HEK293 (cell line): ENCODE results near the gene RGL2.

Source experiments
- BCL11A ChIP-seq: fragments of 450-650 bp; formaldehyde crosslinking; IDR thresholded peaks from 2 replicates; pipeline ENCODE4 v1.5.1; 2016; ENCODE audit warnings: low read depth, missing biosample characterization, missing genetic modification characterization
- BCL11B ChIP-seq: fragments of 450-650 bp; formaldehyde crosslinking; IDR thresholded peaks from 2 replicates; pipeline ENCODE4 v1.5.1; 2016; ENCODE audit warnings: low read depth, missing biosample characterization, missing genetic modification characterization
- GLIS2 ChIP-seq: fragments of 450-650 bp; formaldehyde crosslinking; IDR thresholded peaks from 2 replicates; pipeline ENCODE4 v1.5.1; 2016; ENCODE audit warnings: missing biosample characterization, missing genetic modification characterization
- KLF8 ChIP-seq: fragments of 450-650 bp; formaldehyde crosslinking; IDR thresholded peaks from 2 replicates; pipeline ENCODE4 v1.5.1; 2016; ENCODE audit warnings: missing biosample characterization, missing genetic modification characterization
- PRDM1 ChIP-seq: fragments of 450-650 bp; formaldehyde crosslinking; IDR thresholded peaks from 2 replicates; pipeline ENCODE4; 2016; ENCODE audit warnings: missing biosample characterization, missing genetic modification characterization
- SETDB1 ChIP-seq: IDR thresholded peaks from one replicate; pipeline ENCODE4 v1.6.1; 2017; ENCODE audit warnings: mild to moderate bottlenecking, low read length, moderate library complexity, mixed read lengths; ENCODE audit not compliant: insufficient read length
- TCF7L2 ChIP-seq: IDR thresholded peaks from 2 replicates; pipeline ENCODE4 v1.6.1; 2011; ENCODE audit warnings: low read depth, mild to moderate bottlenecking, inconsistent platforms, low read length, moderate library complexity, borderline replicate concordance
- ZNF146 ChIP-seq: fragments of 450-650 bp; formaldehyde crosslinking; IDR thresholded peaks from 2 replicates; pipeline ENCODE4 v1.5.1; 2016; ENCODE audit warnings: missing biosample characterization, missing genetic modification characterization
- ZNF223 ChIP-seq: fragments of 450-650 bp; formaldehyde crosslinking; IDR thresholded peaks from 2 replicates; pipeline ENCODE4 v1.5.1; 2016; ENCODE audit warnings: missing biosample characterization, missing genetic modification characterization
- ZNF311 ChIP-seq: fragments of 450-650 bp; formaldehyde crosslinking; IDR thresholded peaks from 2 replicates; pipeline ENCODE4 v1.5.1; 2017; ENCODE audit warnings: missing biosample characterization, missing genetic modification characterization, borderline replicate concordance
- ZNF341 ChIP-seq: fragments of 450-650 bp; formaldehyde crosslinking; IDR thresholded peaks from 2 replicates; pipeline ENCODE4; 2016; ENCODE audit warnings: low read depth, missing biosample characterization, missing genetic modification characterization
- ZNF350 ChIP-seq: fragments of 450-650 bp; formaldehyde crosslinking; IDR thresholded peaks from 2 replicates; pipeline ENCODE4 v1.5.0; 2017; ENCODE audit warnings: missing biosample characterization, mild to moderate bottlenecking, missing genetic modification characterization
- ZNF37A ChIP-seq: fragments of 450-650 bp; IDR thresholded peaks from 2 replicates; pipeline ENCODE4 v1.5.1; 2018; ENCODE audit warnings: missing biosample characterization, missing genetic modification characterization
- ZNF501 ChIP-seq: fragments of 450-650 bp; formaldehyde crosslinking; IDR thresholded peaks from 2 replicates; pipeline ENCODE4 v1.5.1; 2016; ENCODE audit warnings: missing biosample characterization, missing genetic modification characterization
- ZNF514 ChIP-seq: fragments of 450-650 bp; formaldehyde crosslinking; IDR thresholded peaks from 2 replicates; pipeline ENCODE4 v1.5.1; 2016; ENCODE audit warnings: missing biosample characterization, missing genetic modification characterization
- ZNF585B ChIP-seq: fragments of 450-650 bp; formaldehyde crosslinking; IDR thresholded peaks from 2 replicates; pipeline ENCODE4 v1.5.1; 2016; ENCODE audit warnings: missing biosample characterization, missing genetic modification characterization
- ZNF624 ChIP-seq: fragments of 450-650 bp; formaldehyde crosslinking; IDR thresholded peaks from 2 replicates; pipeline ENCODE4 v1.5.1; 2017; ENCODE audit warnings: missing biosample characterization, missing genetic modification characterization
- ZNF777 ChIP-seq: fragments of 450-650 bp; formaldehyde crosslinking; IDR thresholded peaks from 2 replicates; pipeline ENCODE4 v1.5.1; 2017; ENCODE audit warnings: missing biosample characterization, missing genetic modification characterization, borderline replicate concordance
- TF ChIP-seq, protein P1 (sequence below): fragments of 450-650 bp; formaldehyde crosslinking; IDR thresholded peaks from 2 replicates; pipeline ENCODE4 v1.5.1; 2016; ENCODE audit warnings: missing biosample characterization, missing genetic modification characterization
- TF ChIP-seq, protein P2 (sequence below): fragments of 450-650 bp; formaldehyde crosslinking; IDR thresholded peaks from 2 replicates; pipeline ENCODE4 v1.5.1; 2016; ENCODE audit warnings: missing biosample characterization, missing genetic modification characterization
- TF ChIP-seq, protein P3 (sequence below): fragments of 450-650 bp; formaldehyde crosslinking; IDR thresholded peaks from 2 replicates; pipeline ENCODE4 v1.5.1; 2017; ENCODE audit warnings: missing biosample characterization, missing genetic modification characterization
- TF ChIP-seq, protein P4 (sequence below): IDR thresholded peaks from 2 replicates; pipeline ENCODE4 v1.6.1; 2011; ENCODE audit warnings: mild to moderate bottlenecking, low read depth, low read length, borderline replicate concordance
- TF ChIP-seq, protein P5 (sequence below): fragments of 450-650 bp; formaldehyde crosslinking; IDR thresholded peaks from 2 replicates; pipeline ENCODE4 v1.5.1; 2016; ENCODE audit warnings: missing biosample characterization, missing genetic modification characterization
- TF ChIP-seq, protein P6 (sequence below): fragments of 450-650 bp; formaldehyde crosslinking; IDR thresholded peaks from 2 replicates; pipeline ENCODE4 v1.5.1; 2017; ENCODE audit warnings: missing biosample characterization, missing genetic modification characterization
- TF ChIP-seq, protein P7 (sequence below): fragments of 450-650 bp; formaldehyde crosslinking; IDR thresholded peaks from 2 replicates; pipeline ENCODE4 v1.5.1; 2016; ENCODE audit warnings: missing biosample characterization, missing genetic modification characterization, low read depth

The RGL2 gene

DNA sequence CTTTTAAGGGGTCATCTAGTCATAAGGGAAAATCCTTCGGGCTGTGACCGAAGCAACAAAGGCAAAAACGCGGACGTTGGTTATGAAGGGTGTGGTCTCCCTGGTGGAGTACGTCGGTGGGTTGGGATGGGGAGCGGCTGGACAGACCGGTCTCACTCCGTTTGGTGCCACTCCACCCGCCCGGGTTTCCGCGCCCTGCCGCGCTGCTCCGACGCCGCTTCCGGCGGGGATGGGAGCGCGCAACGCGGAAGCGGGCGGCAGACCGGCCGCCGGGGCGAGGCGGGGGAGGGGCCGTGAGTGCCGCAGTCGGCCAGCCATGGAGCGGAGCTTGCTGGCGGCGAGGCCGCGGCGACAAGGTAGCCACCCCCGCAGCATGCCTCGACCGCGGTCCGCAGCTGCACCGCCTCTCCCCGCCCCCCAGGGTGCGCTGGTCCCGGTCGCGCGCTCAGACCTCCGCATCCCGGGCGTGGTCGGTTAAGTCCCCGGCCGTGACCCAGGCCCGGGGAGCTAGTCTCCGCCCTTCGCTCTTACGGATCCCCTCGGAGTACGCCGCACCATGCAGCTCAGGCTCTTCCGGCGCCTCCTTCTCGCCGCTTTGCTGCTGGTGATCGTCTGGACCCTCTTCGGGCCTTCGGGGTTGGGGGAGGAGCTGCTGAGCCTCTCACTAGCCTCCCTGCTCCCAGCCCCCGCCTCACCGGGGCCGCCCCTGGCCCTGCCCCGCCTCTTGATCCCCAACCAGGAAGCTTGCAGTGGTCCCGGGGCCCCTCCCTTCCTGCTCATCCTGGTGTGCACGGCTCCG lies 21.7 kb downstream of the RGL2 start, which contains the start of gene B3GALT4 (continued):
- TF ChIP-seq ZNF37A (tag by site-specific recombination) (no peak), ZNF223 (peak; percentile 74), ZNF341 (peak; percentile 97), BCL11B (tag by site-specific recombination) (peak; percentile 51; the same call in 1 of the 2 replicates), BCL11A (tag by site-specific recombination) (peak; percentile 59), ZNF777 (no peak), ZNF501 (0 out of 2 replicates have a peak, but pooled peaks have one; percentile 52), ZNF146 (tag by site-specific recombination) (peak; percentile 17; the same call in 1 of the 2 replicates), ZNF311 (tag by site-specific recombination) (no peak), SETDB1 (no peak), GLIS2 (tag by site-specific recombination) (peak; percentile 89; the same call in 1 of the 2 replicates), ZNF514 (tag by site-specific recombination) (no peak), ZNF350 (tag by site-specific recombination) (no peak), KLF8 (peak; percentile 87), ZNF585B (no peak), TCF7L2 (no peak), PRDM1 (tag by site-specific recombination) (no peak), ZNF624 (tag by site-specific recombination) (no peak)
- TF ChIP-seq, protein P1, sequence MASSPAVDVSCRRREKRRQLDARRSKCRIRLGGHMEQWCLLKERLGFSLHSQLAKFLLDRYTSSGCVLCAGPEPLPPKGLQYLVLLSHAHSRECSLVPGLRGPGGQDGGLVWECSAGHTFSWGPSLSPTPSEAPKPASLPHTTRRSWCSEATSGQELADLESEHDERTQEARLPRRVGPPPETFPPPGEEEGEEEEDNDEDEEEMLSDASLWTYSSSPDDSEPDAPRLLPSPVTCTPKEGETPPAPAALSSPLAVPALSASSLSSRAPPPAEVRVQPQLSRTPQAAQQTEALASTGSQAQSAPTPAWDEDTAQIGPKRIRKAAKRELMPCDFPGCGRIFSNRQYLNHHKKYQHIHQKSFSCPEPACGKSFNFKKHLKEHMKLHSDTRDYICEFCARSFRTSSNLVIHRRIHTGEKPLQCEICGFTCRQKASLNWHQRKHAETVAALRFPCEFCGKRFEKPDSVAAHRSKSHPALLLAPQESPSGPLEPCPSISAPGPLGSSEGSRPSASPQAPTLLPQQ (tag by site-specific recombination) = peak; percentile 78
- TF ChIP-seq, protein P2, sequence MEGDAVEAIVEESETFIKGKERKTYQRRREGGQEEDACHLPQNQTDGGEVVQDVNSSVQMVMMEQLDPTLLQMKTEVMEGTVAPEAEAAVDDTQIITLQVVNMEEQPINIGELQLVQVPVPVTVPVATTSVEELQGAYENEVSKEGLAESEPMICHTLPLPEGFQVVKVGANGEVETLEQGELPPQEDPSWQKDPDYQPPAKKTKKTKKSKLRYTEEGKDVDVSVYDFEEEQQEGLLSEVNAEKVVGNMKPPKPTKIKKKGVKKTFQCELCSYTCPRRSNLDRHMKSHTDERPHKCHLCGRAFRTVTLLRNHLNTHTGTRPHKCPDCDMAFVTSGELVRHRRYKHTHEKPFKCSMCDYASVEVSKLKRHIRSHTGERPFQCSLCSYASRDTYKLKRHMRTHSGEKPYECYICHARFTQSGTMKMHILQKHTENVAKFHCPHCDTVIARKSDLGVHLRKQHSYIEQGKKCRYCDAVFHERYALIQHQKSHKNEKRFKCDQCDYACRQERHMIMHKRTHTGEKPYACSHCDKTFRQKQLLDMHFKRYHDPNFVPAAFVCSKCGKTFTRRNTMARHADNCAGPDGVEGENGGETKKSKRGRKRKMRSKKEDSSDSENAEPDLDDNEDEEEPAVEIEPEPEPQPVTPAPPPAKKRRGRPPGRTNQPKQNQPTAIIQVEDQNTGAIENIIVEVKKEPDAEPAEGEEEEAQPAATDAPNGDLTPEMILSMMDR = peak; percentile 97
- TF ChIP-seq, protein P3, sequence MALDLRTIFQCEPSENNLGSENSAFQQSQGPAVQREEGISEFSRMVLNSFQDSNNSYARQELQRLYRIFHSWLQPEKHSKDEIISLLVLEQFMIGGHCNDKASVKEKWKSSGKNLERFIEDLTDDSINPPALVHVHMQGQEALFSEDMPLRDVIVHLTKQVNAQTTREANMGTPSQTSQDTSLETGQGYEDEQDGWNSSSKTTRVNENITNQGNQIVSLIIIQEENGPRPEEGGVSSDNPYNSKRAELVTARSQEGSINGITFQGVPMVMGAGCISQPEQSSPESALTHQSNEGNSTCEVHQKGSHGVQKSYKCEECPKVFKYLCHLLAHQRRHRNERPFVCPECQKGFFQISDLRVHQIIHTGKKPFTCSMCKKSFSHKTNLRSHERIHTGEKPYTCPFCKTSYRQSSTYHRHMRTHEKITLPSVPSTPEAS (tag by site-specific recombination) = no peak
- TF ChIP-seq, protein P4, sequence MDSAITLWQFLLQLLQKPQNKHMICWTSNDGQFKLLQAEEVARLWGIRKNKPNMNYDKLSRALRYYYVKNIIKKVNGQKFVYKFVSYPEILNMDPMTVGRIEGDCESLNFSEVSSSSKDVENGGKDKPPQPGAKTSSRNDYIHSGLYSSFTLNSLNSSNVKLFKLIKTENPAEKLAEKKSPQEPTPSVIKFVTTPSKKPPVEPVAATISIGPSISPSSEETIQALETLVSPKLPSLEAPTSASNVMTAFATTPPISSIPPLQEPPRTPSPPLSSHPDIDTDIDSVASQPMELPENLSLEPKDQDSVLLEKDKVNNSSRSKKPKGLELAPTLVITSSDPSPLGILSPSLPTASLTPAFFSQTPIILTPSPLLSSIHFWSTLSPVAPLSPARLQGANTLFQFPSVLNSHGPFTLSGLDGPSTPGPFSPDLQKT = peak; percentile 34; the same call in 1 of the 2 replicates
- TF ChIP-seq, protein P5, sequence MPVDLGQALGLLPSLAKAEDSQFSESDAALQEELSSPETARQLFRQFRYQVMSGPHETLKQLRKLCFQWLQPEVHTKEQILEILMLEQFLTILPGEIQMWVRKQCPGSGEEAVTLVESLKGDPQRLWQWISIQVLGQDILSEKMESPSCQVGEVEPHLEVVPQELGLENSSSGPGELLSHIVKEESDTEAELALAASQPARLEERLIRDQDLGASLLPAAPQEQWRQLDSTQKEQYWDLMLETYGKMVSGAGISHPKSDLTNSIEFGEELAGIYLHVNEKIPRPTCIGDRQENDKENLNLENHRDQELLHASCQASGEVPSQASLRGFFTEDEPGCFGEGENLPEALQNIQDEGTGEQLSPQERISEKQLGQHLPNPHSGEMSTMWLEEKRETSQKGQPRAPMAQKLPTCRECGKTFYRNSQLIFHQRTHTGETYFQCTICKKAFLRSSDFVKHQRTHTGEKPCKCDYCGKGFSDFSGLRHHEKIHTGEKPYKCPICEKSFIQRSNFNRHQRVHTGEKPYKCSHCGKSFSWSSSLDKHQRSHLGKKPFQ (tag by site-specific recombination) = 0 out of 2 replicates have a peak, but pooled peaks have one; percentile 13
- TF ChIP-seq, protein P6, sequence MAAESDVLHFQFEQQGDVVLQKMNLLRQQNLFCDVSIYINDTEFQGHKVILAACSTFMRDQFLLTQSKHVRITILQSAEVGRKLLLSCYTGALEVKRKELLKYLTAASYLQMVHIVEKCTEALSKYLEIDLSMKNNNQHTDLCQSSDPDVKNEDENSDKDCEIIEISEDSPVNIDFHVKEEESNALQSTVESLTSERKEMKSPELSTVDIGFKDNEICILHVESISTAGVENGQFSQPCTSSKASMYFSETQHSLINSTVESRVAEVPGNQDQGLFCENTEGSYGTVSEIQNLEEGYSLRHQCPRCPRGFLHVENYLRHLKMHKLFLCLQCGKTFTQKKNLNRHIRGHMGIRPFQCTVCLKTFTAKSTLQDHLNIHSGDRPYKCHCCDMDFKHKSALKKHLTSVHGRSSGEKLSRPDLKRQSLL (tag by site-specific recombination) = peak; percentile 54; the same call in 1 of the 2 replicates
- TF ChIP-seq, protein P7, sequence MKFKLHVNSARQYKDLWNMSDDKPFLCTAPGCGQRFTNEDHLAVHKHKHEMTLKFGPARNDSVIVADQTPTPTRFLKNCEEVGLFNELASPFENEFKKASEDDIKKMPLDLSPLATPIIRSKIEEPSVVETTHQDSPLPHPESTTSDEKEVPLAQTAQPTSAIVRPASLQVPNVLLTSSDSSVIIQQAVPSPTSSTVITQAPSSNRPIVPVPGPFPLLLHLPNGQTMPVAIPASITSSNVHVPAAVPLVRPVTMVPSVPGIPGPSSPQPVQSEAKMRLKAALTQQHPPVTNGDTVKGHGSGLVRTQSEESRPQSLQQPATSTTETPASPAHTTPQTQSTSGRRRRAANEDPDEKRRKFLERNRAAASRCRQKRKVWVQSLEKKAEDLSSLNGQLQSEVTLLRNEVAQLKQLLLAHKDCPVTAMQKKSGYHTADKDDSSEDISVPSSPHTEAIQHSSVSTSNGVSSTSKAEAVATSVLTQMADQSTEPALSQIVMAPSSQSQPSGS (tag by site-specific recombination) = no peak
